ENCODE results near the gene CHCHD4. TPM values are rescaled to one million over a fixed set of nuclear protein-coding genes. Genes with fewer than 3 reads are reported as not detected.
A peak's percentile ranks its signal among the peaks of the same experiment; 100 is the strongest.

Gene CHCHD4
- total RNA-seq, 1 donor from 2014 or later = 10.8 TPM

DNA sequence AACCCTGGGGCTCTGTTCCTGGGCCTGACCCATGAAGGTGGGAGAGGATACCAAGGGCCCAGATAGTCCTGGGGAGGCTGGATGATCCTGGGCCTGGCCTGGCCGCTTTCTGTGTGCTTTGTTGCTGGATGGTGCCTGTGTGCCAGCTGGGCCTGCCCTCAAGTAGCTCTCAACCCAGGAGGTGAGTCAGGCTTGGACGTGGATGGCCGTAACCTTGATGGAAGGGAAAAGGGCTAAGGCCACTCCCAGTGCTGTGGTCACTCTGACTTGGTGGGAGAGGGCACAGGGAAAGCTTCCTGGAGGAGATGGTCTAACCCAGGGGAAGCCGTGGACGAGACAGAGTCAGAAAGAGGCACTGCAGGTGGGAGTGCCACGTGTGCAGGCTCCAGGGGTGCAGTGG, 9.6 kb upstream of the CHCHD4 start:
- no peaks in the 10 kb centered on the region for H3K27me3 Mint-ChIP-seq
- no peaks in the 10 kb centered on the region for H3K4me1 Mint-ChIP-seq (ENCODE audit: low read depth)
- H3K36me3 Mint-ChIP-seq (ENCODE audit: insufficient read depth) = peaks cover 18% of the 10 kb centered on the region
- no peak overlapping the region for H3K27ac Mint-ChIP-seq
- TF ChIP-seq, protein P1, sequence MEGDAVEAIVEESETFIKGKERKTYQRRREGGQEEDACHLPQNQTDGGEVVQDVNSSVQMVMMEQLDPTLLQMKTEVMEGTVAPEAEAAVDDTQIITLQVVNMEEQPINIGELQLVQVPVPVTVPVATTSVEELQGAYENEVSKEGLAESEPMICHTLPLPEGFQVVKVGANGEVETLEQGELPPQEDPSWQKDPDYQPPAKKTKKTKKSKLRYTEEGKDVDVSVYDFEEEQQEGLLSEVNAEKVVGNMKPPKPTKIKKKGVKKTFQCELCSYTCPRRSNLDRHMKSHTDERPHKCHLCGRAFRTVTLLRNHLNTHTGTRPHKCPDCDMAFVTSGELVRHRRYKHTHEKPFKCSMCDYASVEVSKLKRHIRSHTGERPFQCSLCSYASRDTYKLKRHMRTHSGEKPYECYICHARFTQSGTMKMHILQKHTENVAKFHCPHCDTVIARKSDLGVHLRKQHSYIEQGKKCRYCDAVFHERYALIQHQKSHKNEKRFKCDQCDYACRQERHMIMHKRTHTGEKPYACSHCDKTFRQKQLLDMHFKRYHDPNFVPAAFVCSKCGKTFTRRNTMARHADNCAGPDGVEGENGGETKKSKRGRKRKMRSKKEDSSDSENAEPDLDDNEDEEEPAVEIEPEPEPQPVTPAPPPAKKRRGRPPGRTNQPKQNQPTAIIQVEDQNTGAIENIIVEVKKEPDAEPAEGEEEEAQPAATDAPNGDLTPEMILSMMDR (IDR thresholded peaks at IDR 0.05; ENCODE audit: unreplicated experiment) = no peak
- H3K9me3 Mint-ChIP-seq (ENCODE audit: low read depth) = no peaks in the 10 kb centered on the region
- DNase-seq (ENCODE audit: low spot score, unreplicated experiment) = no peak
- H3K4me3 Mint-ChIP-seq (ENCODE audit: low read depth) = no peak overlapping the region

DNA sequence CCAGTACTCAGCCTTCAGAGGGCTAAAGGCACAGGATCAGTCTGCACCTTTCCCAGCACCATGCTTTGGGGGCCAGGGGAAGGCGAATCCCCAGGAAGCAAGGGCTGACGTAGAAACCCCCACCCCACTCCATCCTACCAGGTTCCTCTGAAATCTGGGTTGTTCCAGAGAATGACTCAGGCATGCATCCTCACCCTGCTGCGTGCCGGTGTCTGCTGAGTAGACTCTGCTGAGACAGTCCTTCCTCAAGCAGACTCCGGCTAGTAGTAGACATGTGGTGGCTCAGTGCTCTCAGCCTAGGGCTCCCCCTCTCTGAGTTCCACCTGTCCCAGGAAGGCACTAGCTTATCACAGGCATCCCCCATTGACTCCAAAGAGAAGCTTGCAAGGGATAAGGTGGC, 9.2 kb upstream of the CHCHD4 start:
- H3K9me3 Mint-ChIP-seq (ENCODE audit: low read depth) = no peaks in the 10 kb centered on the region
- DNase-seq (ENCODE audit: low spot score, unreplicated experiment) = no peak
- no peaks in the 10 kb centered on the region for H3K27me3 Mint-ChIP-seq
- no peak overlapping the region for H3K27ac Mint-ChIP-seq
- H3K4me3 Mint-ChIP-seq (ENCODE audit: low read depth) = no peak overlapping the region
- peaks cover 19% of the 10 kb centered on the region for H3K36me3 Mint-ChIP-seq (ENCODE audit: insufficient read depth)
- TF ChIP-seq, protein P1 (IDR thresholded peaks at IDR 0.05; ENCODE audit: unreplicated experiment) = no peak
- no peaks in the 10 kb centered on the region for H3K4me1 Mint-ChIP-seq (ENCODE audit: low read depth)

DNA sequence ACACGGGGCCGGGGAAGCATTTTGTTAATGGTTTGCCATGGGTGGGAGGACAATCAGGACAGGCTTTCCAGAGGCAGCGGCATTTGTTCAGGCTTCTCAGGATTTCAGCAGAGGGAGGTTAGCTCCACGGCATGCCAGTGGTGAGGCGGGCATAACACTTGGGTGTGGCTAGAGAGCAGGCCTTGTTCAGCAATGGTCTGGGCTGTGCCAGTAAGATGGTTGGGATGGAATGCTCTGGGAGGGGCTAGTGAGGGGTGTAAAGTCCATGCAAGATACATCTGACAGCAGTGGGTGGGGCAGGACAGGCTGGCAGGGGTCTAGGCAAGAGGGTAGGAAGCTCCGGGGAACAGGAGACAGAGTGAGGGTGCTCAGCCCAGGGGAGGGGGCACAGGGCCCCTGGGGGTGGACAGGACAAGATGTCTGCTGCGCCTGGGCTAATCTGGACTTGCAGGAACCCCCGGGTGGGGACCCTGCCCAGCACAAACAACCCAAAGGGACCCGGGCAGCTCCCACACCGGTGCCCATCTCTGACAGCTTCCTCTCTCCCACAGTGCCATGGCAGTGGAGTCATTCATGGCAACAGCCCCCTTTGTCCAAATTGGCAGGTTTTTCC, 8.6 kb upstream of the CHCHD4 start:
- Mint-ChIP-seq H3K27me3 (no peaks in the 10 kb centered on the region), H3K4me3 (ENCODE audit: low read depth) (no peak overlapping the region), H3K36me3 (ENCODE audit: insufficient read depth) (peaks cover 25% of the 10 kb centered on the region), H3K9me3 (ENCODE audit: low read depth) (no peaks in the 10 kb centered on the region), H3K27ac (peak overlapping the region; percentile 16), H3K4me1 (ENCODE audit: low read depth) (no peaks in the 10 kb centered on the region)
- TF ChIP-seq, protein P1 (IDR thresholded peaks at IDR 0.05; ENCODE audit: unreplicated experiment) = no peak
- no peak for DNase-seq (ENCODE audit: low spot score, unreplicated experiment)

DNA sequence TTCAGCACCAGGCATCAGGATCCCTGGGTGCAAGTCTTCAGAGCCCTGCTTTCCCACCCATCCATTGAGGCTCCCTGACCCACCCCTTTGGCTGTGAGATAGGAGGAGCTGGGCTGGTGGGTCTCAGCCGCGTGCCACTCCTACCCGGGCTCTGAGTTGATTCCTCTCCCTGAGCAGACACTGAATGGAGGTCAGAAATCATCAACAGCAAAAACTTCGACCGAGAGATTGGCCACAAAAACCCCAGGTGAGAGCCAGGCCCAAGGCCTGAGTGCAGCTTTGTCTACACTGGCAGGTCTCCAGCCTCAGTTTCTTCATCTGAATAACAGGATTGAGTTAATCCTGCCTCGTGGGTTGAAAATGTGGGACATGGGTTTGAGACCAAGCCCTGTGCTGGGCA, 8.0 kb upstream of the CHCHD4 start:
- Mint-ChIP-seq H3K9me3 (ENCODE audit: low read depth) (no peaks in the 10 kb centered on the region), H3K36me3 (ENCODE audit: insufficient read depth) (peaks cover 24% of the 10 kb centered on the region), H3K27ac (no peak overlapping the region), H3K27me3 (no peaks in the 10 kb centered on the region), H3K4me1 (ENCODE audit: low read depth) (no peaks in the 10 kb centered on the region), H3K4me3 (ENCODE audit: low read depth) (no peak overlapping the region)
- DNase-seq (ENCODE audit: low spot score, unreplicated experiment) = no peak
- TF ChIP-seq, protein P1 (IDR thresholded peaks at IDR 0.05; ENCODE audit: unreplicated experiment) = no peak

DNA sequence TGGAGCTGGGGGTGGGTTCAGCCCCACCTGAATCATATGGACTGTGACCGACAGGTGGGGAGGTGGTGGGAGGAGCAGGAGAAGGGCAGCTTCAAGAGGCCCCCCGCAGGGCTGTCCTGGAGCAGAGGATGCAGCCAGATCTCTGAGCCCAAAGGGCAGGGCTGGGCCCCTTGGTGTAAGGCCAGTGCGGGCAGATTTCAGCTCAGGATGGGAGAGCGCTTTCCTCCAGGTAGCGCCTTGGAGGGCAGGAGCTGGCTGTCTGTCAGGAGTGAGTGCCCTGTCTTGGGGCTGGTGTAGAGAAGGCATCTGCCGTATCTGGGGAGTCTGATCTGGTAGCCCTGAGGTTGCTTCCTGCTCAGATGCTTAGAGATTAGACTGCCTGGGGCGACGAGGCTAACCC, 7.5 kb upstream of the CHCHD4 start:
- H3K36me3 Mint-ChIP-seq (ENCODE audit: insufficient read depth) = peaks cover 24% of the 10 kb centered on the region

More for the DNA sequence above, 7.5 kb upstream of the CHCHD4 start:
- no peak overlapping the region for H3K4me3 Mint-ChIP-seq (ENCODE audit: low read depth)
- H3K27me3 Mint-ChIP-seq = no peaks in the 10 kb centered on the region
- H3K27ac Mint-ChIP-seq = no peak overlapping the region
- TF ChIP-seq, protein P1 (IDR thresholded peaks at IDR 0.05; ENCODE audit: unreplicated experiment) = no peak
- H3K9me3 Mint-ChIP-seq (ENCODE audit: low read depth) = no peaks in the 10 kb centered on the region
- no peak for DNase-seq (ENCODE audit: low spot score, unreplicated experiment)
- H3K4me1 Mint-ChIP-seq (ENCODE audit: low read depth) = no peaks in the 10 kb centered on the region
